C1 segment of cervical spinal cord (tissue), 14 donors: ENCODE data around the gene CDT1.
"Not testable (repeated sequence)": the region's sequence is repeated elsewhere in the genome, so short reads cannot be mapped to it uniquely, and the experiment has no call there.

Experiments
- DNase-seq, 14 donors: peaks; one replicate each; lab custom pipeline; 2025; lab: John Stamatoyannopoulos, UW

CDT1 gene

GRCh38 chr16:88768071-88768783 lies 35.4 kb upstream of the CDT1 start:
- peak in 7 of 14 donors; percentile 21 to 78 (median 43) for DNase-seq

GRCh38 chr16:88769617-88770460 lies 33.8 kb upstream of the CDT1 start:
- DNase-seq = peak in 1 of 14 donors; percentile 26

DNA sequence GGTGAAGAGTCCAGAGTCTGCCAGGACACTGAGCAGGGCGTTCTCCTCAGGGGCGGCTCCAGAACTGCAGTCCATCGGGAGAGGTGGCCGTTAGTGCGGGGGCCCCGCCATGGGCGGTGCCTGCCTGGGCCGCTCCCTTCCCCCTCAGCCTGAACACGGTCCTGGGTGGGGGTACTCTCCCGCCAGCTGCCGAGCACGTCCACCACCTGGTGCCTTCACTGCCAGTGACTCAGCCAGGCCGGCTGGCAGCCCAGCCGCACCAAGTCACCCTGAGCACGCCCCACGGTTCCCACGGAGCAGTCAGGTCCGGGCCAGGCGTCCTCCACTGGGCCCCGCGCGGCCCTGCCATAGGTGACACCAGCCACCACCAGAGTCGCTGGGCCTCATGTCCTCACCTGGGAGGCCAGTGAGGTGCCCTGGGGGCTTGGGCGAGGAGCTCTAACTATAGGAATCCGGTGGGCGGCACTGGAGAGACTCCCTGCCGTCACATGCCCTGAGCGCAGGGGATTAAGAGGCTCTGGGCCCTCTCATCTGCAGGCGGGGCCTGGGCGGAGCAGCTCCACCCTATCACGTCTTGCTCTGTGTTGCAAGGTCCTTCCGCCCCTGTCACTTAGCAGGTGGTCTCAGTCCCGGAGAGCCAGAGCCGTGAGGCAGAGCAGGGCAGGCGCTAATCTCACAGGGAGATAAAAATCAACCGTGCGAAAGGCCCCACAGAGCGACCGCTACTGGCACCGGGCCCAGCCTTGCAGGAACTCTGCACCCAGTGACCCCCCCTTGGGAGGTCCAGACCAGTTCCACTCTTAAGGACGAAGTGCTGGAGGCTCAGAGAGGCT lies 32.9 kb upstream of the CDT1 start:
- peak in 3 of 14 donors; percentile 14 to 57 (median 44) for DNase-seq

DNA sequence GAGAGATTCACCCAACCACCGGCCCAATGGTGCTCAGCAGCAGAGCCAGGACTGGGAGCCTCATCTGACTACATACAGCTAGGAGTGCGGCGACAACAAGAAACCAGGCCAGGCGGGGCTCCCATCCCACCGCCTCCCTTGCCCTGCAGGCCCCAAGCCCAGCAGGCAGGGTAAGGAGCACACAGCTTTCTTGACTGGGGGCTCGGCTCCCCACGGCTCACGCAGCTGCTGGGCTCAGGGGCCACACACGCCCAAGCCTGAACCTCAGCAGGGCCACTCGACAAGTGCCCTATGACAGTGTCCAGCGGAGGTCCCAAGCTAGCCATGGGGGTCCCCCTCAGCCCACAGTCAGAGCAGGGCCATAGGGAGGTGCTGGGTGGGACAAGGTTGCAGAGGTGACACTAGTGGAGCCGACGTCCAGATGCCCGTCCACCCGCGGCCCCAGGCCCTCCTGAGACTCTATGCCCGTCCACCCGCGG lies 32.3 kb upstream of the CDT1 start:
- no peak for DNase-seq

- DNase-seq = not testable (repeated sequence)
Measured at GRCh38 chr16:88771781-88772180, 31.8 kb upstream of the CDT1 start.

GRCh38 chr16:88772871-88773811 lies 30.4 kb upstream of the CDT1 start:
- peak in 11 of 14 donors; percentile 39 to 80 (median 66) for DNase-seq

- peak in 2 of 14 donors; percentile 12 to 55 for DNase-seq
Measured at GRCh38 chr16:88773812-88774291, 29.7 kb upstream of the CDT1 start.

- DNase-seq = no peak
Measured at GRCh38 chr16:88774544-88775393, 28.8 kb upstream of the CDT1 start.

DNA sequence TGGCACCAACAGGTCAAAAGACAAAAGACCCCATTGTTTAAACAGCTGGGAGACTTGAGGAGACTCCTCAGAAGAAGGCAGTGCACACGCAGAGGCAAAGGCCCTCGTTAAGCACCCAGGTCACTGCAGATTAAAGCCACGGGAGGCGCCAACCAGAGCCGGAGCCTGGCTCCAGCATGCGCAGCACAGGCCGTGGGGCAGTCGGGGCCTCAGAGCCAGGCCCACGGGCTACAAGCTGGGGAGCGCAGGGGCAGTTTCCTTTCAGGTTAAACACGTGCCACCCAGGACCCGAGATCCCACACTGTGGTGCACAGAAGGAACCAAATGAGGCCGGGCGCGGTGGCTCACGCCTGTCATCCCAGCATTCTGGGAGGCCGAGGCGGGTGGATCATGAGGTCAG lies 27.8 kb upstream of the CDT1 start:
- DNase-seq = no peak

DNA sequence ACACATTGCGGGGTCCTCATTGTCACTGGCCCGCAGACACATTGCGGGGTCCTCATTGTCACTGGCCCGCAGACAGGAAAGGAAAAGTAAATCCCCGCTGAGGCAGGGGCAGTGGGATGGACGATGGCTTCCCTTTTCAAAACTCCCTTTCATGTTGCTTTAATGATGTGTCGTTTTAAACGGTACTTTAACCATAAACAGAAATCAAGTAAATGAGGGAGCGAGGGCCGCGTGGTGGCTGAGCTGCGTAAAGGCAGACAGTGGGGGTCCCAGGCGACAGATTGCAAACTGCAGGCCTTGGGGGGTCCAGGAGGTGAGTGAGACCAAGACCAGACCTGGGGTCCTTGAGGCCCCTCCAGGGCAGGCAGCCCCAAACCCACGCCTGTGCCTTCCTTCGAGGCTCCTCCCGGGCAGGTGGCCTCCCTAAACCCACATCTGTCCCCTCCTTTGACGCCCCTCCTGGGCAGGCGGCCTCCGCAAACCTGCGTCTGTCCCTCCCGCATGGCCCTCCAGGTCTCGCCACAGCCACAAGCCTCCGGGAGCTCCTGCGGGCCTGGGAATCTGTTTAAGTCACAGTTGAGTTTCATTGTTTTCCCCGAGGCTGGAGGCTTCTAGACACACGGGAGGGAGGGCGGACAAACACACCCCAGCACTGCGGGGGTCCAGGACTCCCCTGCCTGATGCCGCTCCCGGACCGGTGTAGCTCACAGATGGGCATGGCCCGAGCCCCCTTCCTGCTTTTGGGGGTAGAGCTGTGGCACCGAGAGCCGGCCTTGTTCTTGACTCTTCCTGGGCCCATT lies 25.9 kb upstream of the CDT1 start:
- peak in 4 of 14 donors; percentile 14 to 52 (median 27) for DNase-seq

GRCh38 chr16:88778271-88778525 lies 25.4 kb upstream of the CDT1 start:
- DNase-seq = peak in 1 of 14 donors; percentile 52

DNA sequence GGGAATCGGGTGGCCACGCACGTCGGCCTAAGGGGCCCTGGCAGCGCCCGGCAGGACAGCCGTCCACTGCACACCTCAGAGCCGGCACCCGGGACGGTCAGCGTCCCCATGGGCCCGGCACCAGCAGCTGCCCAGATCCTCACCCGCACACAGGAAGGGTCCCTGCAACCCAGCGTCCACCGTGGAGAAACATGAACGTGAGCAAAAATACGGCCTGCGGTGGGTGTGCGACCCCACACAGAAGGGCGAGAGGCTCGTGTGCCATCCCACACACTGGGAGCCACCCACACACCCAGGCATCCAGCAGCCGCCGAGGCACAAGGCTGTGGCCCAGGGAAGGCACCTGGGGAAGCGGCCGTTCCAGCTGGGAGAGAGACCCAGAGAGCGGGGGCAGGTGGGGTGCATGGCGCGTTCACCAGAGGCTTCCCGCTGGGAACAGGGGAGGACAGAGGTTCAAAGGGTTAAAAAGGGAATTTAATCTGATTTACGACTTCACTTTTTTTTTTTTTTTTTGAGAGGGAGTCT lies 25.0 kb upstream of the CDT1 start:
- DNase-seq = no peak

GRCh38 chr16:88779406-88780141 lies 24.0 kb upstream of the CDT1 start:
- no peak for DNase-seq

DNA sequence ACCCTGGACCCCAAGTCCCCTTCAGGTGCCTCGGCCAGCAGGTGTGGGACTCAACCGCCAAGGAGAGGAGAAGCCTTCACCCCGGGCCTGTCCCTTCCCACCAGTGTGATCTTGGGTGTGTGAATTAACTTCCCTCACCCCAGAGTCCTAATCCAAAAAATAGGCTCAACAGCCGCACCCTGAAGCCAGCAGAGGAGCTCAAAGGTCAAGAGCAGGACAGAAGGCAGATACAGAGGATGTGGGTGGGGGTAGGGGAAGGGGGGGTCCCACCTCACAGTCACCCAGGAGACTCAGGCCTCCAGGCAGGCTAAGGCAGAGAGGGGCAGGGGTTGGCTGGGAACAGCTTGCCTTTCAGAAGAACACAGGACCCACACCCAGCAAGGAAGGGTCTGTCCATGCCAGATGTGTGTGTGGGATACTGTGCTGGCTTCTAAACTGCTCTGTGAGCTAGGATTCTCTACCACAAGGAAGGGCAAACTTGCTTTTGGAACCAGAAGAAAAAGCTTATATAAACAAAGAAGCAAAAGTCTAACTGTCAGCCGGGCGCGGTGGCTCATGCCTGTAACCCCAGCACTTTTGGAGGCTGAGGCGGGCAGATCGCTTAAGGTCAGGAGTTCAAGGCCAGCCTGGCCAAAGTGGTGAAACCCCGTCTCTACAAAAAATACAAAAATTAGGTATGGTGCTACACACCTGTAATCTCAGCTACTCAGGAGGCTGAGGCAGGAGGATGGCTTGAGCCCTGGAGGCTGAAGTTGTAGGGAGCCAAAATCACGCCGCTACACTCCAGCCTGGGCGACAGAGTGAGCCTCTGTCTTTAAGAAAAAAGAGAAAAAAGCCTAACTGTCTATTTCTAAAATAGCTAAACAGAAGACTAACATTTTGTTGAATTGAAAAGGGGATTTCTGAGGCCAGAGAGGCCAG lies 23.2 kb upstream of the CDT1 start:
- DNase-seq = no peak

GRCh38 chr16:88781140-88782077 lies 22.2 kb upstream of the CDT1 start:
- DNase-seq = peak in 3 of 14 donors; percentile 27 to 48 (median 38)
